ENCODE data around the gene HPCA.

The HPCA gene

DNA sequence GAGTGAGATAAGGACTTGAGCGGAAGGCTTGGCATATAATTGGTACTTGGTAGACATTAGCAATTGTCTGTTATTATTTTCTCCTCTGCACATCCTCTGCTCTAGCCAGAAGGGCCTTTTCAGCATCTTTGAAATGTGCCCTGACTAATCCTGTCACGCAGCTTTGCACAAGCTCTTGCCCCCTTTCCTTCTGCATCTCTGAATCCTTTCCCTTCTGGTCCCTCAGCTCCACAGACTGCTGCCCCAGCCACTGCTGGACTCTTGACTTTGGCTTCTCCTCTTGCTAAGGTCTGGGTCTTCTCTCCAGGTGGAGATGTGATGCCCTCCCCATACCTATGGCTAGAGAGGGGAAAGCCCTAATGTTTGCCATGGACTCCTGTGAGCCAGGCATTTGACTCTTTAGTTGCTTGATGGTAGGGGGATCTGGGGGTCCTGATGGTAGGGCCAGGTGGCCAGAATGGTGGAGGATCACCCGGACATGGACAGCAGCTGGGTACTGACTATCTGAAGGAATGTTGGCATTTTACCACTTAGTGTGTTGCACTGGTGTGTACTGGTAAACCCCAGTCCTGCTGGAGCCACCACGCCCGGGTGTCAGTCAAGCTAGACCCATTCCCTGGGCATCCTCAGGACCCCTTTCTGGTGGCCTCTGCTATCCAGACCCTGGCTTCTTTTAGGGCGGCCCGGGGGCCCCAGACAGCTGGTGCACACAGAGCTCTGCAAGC, 4.4 kb downstream of the HPCA start:
- DNase-seq, result no peak

GRCh38 chr1:32891241-32891570, 4.9 kb downstream of the HPCA start:
- DNase-seq, result no peak

- DNase-seq, result no peak
Measured at GRCh38 chr1:32891630-32892029, 5.3 kb downstream of the HPCA start.

- no peak for DNase-seq
Measured at GRCh38 chr1:32892368-32893197, 6.3 kb downstream of the HPCA start.

DNA sequence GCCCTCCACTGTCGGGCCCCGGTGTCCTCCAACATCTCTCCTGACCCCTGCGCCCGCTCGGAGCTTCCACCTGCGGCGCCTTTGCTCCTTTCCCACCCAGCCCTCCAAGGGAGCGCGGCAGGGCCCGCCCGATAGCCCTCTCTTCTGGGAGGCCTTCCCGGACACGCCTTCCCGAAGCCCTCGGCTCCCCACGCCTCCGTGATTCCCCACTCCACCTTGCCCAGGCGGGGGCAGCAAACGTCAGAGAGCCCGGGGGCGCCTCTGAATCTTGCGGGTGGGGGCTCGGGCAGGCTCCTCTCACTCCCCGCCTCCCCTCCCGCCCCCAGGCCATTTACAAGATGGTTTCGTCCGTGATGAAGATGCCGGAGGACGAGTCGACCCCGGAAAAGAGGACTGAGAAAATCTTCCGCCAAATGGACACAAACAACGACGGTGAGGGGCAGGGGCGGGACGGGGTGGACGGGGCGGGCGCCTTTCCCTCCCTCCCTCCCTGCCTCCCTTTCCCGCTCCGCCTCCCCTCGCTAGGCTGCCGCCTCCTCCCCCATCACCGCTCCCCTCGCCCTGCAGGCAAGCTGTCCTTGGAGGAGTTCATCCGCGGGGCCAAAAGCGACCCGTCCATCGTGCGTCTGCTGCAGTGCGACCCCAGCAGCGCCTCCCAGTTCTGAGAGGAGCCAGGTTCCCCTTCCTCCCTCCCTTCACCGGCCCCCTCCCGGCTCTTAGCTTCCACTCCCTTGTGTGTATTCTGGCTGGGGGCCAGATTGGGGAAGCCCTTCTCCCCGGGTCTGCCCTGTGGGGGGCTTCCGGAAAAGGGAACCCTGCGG, 7.1 kb downstream of the HPCA start:
- no peak for DNase-seq

- no peak for DNase-seq
Measured at GRCh38 chr1:32894019-32894600, 7.8 kb downstream of the HPCA start.

DNA sequence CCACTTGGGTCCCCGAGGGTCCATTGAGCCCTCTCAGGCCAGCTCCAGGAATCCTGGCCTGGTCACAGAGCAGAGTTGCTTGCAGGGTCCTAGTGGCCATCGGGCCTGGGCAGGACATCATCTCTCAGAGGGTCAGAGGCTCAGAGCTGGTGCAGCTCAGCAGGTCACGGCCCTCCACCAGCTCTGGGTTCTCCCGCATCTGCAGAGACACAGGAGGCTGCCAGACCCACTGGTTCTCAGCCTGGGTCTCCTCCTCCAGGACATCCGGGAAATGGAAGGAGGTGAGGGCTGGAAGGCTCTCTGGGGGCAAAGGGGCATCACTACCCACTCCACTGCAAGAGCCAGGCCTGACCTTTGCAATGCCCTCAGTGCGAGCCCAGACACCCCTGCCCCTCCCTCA, 8.4 kb downstream of the HPCA start:
- no peak for DNase-seq

DNA sequence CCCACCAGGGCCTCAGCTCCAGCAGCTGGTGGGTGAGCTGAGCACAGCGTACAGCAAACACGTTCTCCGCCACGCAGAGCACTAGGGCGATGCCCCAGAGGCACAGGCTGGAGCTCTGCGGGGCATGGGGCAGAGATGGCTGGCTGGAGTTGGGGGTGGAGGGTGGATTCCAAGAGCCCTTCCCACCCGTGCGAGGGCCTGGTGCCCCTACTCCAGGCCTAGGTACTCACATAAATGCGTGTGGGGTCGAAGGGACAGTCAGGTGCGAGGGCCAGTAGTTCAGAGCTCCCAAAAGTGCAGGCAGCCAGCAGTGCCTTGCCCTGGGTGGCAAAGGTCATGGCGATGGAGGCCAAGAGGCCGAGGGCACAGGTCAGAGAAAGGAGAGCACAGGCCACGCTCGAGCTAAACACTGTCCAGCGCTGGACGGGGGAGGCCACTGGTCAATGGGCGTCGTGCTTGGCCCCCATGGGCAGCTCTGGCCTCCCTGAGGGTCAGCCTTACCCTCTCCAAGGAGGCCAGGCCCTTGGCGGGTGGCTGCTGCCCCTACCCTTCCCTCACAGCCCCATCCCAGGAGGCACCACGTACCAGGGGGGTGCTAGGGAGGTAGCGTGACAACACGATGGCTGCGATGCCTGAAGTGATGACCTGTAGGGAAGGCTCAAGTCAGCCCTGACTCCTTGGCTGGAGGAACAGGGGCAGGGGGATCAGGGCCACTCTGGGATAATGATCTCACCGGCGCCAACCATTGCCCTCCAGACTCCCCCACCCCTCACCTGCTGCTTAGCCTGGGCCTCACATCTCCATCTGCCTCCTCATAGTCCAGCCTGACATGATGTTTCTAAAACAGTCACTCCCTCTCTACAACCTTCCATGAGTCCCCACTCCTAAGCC, 9.3 kb downstream of the HPCA start:
- DNase-seq, result no peak

DNA sequence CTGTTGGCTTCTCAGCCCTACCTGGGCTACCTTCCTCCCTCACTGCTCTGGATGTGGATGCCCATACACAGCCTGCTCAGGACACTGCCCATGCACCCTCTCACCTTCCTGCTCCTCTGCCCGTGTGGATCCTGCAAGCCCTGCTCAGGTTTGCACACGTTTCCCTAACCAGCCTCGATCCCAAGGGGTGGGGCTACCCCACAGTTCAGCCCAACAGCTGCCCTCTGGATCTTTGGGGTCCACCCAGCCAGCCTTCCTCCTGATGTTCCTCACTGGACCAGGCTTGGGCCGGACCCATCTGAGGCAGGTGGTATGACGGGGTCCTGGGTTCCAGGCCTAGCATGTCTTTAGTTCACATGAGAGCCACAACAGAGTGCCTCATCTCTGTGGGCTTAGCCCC, 10.2 kb downstream of the HPCA start:
- no peak for DNase-seq

GRCh38 chr1:32897082-32898049, 11.1 kb downstream of the HPCA start:
- no peak for DNase-seq

- DNase-seq, result no peak
Measured at GRCh38 chr1:32898056-32898455, 11.8 kb downstream of the HPCA start.

GRCh38 chr1:32898958-32899357, 12.7 kb downstream of the HPCA start:
- no peak for DNase-seq

DNA sequence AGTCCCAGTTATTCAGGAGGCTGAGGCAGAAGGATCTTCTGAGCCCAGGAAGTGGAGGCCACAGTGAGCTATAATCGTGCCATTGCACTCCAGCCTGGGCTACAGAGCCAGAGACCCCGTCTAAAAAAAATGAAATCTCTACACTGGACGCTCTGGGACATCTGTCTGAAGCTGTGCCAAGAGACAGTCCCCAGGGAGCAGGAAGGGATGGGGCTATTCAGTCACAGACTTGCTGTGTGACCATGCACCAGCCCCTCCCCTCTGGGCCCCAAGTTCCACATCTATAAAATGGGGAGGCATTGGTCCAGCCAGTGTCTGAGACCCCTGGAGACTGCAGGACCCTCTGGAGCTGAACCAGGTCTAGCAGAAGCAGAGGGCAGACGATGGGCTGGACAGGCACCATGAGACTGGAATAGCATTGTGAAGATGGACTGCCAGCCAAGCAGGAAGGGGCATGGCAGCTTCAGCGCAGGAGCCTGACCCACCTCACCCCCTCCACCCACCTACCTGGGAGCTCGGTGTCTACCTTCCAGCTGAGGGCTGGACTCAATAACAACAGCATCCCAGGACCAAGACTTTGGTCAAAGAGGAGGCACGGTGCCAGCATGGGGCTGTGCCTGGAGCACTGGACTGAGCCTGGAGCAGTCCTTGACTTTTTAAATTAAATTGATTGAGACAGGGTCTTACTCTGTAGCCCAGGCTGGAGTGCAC, 13.4 kb downstream of the HPCA start:
- no peak for DNase-seq

DNA sequence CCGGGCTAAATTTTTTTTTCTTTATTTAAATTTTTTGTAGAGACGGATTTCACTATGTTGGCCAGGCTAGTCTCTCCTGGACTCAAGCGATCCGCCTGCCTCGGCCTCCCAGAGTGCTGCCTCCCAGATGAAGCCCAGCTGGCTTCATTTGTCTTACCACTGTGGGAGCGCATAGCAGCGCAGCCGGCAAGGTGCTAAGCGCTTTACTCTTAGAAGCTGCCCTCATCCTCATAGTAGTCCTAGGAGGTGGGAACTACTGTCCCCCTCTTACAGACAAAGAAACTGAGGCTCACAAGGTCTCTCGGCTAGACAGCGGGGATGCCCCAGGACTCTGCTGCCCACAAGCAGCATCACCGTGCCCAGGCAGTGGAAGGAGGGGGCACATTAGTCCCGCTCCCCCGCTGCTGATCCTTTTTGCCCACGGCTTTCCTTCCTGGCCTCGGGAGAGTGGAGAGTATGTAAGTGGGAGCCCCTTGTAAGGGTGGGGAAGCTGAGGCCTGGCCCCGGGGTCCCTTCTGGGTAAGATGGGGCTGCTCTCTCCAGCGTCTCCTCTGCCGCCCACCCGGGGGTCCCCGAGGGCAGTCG, 14.2 kb downstream of the HPCA start:
- DNase-seq, result no peak

DNA sequence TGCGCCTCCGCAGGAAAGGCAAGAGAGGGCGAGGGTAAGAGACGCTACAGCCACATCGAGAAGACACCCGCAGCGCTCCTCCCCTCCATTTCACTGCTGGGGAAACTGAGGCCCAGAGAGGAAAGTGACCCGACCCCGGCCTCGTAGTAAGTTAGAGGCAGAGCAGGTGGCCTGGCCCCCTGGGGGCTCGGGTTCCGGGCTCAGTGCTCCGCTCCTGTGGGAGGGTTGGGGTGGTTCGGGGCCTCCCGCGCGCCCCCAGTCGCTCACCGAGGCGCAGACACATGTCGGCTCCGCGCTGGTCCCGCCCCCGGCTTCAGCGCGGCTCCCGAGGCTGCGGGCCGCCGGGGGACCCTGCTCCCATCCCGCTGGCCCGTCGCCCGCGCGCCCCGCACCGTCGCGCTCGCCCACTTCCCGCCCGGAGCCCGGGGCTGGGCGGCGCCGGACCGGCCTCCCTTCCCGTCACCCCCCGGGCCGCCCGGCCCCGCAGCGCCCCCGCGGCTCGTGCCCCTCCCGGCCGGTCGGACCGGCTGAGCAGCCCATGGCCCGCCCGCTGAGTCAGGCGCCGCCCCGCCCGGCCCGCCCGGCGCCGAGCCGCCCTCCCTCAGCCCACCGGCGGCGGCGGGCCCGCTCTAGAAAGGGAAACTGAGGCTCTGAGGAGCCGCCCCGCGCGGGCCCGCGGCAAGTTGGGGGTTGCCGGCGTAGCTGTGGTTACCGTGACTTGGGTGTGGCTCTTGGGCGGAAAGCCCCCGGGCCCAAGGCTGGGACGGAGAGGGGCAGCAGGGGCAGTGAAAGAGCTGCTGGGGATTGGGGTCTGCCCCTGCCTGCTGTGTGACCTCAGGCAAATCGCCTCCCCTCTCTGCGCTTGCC, 14.9 kb downstream of the HPCA start, which contains the start of gene TMEM54:
Gene TMEM54 (minus strand): TSS at position 434 of the 867 bp plus-strand sequence. CDS start 151 bp downstream, at position 283.
- no peak for DNase-seq

GRCh38 chr1:32901823-32902534, 15.7 kb downstream of the HPCA start:
- DNase-seq, result no peak

DNA sequence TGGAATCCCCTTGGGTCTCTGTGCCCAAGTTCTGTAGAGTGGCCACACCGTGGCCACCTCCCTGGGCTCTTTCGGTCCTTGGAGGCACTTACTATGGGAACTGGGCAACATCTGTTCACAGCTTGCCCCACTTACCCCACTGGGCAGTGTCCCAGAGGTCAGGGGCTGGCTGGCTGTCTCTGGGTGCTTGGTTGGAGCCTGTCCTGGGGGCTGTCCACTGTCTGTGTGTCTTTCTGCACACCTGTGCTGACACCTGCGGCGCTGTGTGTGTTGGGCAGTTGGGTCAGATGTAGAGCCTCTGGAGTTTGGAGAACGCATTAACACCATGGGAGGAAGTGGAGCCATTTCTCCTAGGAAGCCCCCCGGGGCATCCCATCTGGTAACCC, 16.2 kb downstream of the HPCA start:
- DNase-seq, result no peak
